SK-MEL-5 (cell line): ENCODE results near the gene IVD. TPM values are rescaled to one million over a fixed set of nuclear protein-coding genes. Genes with fewer than 3 reads are reported as not detected.

Experiments
- DNase-seq: peaks from one replicate; pipeline ENCODE4 v3.0.0-alpha.2; 2016; ENCODE audit warnings: low read depth, low spot score
- in situ Hi-C: cut with HindIII; loops from 2 replicates; pipeline ENCODE4 v1.10.0; 2016; ENCODE audit warnings: low sequenced_read_pairs, high pct_unique_total_duplicates, low pct_unique_long_range_greater_than_20kb
- total RNA-seq: library from RNA; depleted of rRNA; stranded (reverse); fragments of >200 nt; shearing (Covaris generic); gene quantifications from 2 replicates; pipeline ENCODE4 v1.2.3, GENCODE V29; 2014

Gene IVD
- total RNA-seq, 1 experiment from 2014 or later = 23.3 TPM

DNA sequence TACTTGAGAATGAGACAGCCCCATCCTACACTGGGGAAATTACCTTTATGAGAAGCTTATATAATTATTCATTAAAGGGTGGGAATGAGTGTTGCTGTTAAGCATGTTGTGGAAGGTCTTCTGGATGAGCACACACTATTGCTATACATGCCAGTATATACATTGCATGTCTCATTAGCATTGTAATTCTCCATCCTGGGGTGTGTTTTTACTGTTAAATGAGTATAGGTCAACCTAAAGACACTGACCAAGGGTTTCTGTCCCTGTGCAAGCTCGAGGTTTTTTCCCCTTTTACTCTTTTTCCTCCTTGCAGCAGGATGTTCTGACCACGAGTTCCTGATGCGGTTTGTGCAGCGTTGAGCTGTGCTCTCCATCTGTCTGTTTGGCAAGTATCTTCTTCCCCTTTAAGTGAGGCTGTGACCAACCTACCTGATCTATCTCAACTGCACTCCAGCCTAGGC is 7.2 kb upstream of the IVD start:
- in situ Hi-C loops = no loop called here
- no peak for DNase-seq

DNA sequence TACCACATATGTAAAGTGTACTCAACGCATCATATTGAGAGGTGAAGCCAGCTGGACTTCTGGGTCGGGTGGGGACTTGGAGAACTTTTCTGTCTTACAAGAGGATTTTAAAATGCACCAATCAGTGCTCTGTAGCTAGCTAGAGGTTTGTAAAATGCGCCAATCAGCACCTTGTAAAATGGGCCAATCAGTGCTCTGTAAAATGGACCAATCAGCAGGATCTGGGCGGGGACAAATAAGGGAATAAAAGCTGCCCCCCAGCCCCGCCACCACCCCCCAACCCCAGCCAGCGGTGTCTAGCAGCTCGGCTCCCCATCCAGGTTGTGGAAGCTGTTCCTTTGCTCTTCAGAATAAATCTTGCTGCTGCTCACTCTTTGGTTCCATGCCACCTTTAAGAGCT is 6.2 kb upstream of the IVD start:
- in situ Hi-C loops = no loop called here
- no peak for DNase-seq

DNA sequence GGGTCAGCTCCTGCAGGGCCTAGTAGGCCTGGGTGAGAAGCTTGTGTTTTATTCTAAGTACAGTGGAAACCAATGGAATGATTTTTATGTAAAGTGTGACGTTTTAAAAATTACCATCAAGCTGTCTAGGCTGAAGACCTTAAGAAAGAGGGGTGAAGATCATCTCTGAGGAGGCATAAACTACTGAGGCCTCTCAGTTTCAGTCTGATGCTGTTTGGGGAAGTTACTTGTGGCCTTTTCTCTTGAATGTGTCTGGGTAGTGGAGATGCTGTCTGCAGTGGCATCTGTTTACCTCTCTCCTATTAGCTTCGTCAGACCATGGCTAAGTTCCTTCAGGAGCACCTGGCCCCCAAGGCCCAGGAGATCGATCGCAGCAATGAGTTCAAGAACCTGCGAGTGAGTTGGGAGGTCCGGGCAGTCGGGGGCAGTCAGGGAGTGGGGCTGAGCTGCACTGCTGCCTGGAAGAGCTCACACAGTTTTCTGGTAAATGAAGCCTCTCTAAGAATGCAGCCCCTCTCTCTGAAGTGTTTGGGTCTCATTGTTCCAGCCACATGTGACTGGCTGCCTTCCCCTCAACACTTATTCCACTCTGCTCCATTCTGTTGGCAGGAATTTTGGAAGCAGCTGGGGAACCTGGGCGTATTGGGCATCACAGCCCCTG is 1.9 kb downstream of the IVD start:
- in situ Hi-C loops = no loop called here
- DNase-seq = no peak

DNA sequence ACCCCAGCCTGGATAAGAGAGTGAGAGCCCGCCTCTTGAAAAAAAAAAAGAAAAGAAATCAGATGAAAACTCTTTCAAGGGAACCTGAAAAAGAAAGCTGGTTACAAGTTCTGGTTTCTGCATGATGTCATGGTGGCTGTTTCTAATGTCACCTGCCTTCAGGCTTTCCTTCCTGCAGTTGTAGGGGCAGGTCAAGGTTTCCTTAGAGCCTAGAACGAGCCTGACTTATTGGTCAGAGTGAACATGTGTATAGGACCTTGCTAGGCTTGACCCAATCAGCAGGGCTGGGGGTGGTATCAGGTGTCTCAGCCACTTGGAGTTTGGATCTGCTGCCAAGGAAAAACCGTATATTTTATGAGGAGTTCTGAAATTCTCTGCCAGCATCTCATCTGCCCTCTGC is 3.8 kb downstream of the IVD start:
- in situ Hi-C loops = no loop called here
- no peak for DNase-seq

DNA sequence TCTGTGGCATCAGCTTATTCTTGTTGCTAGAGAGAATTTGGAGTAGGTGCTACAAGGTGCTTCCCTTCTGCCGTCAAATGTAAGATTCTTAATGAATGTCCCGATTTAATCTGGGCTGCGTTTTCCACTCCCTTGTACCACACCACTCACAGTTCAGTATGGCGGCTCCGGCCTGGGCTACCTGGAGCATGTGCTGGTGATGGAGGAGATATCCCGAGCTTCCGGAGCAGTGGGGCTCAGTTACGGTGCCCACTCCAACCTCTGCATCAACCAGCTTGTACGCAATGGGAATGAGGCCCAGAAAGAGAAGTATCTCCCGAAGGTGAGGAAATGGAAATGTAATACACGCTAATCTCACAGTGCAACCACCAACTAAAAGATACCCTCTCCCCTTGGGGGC is 4.9 kb downstream of the IVD start:
- DNase-seq = no peak
- in situ Hi-C loops = no loop called here

DNA sequence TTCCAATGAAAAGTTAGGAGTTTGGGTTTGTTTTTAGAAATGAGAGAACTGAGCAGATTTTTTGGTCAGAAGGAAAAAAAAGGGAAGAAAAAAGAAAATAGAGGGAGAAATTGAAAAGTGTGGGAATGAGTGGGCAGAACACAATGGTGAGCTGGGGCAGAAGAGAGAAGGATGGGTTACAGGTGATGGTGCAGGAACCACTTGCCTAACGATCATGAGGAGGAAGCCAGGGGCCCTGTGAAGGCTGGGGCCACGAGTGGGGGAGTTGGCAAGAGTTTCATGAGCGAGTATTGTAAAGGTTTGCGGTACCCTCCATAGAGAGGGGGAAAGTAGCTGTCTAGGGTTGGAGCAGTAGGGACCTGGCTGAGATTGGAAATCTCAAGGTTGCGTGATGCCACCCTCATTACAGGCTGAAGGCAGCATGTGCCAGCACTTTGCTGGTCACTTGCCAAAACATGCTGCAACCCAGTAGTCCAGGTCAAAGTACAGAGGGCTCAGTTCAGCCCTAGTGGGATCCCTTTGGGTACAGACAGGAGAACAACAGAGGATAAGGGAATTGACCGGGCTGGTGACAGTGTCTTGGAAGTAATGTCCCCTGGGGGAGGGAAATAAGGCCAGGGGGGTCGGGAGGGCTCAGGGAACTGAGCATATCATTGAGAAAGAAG is 6.6 kb downstream of the IVD start:
- in situ Hi-C loops = no loop called here

DNA sequence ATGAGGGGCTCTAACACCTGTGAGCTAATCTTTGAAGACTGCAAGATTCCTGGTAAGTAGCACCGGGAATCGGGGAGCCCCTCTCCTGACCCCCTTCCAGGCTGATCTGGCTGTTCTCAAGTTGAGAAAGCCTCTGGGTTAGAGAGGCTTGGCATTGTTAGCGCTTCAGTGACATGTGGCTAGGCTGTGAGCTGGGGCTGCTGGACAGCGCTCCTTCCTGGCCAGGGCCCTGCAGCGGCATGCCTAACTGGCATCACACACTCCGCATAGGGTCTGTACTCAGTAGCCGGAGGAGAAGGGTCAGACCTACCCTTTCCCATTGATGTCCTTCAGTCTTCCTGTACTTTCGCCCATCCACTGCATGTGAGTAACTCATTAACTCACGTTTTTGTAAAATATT is 7.4 kb downstream of the IVD start:
- no peak for DNase-seq
- in situ Hi-C loops = no loop called here

More for the DNA sequence above, 6.6 kb downstream of the IVD start:
- no peak for DNase-seq

DNA sequence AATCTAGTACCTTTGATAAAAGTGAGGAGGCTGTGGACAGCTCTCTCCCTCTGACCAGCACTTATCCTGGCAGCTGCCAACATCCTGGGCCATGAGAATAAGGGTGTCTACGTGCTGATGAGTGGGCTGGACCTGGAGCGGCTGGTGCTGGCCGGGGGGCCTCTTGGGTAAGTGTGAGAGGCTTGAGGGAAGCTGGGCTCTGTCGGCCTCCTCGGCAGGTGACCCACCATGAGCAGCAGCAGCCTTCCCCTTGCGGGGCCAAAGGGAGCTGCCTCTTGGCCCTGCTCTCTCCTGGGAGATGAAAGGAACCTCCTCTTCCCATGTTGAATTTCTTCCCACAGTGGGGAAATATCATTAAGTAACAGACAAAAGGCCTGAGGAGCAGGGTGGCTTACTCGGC is 9.2 kb downstream of the IVD start:
- in situ Hi-C loops = no loop called here
- DNase-seq = no peak

DNA sequence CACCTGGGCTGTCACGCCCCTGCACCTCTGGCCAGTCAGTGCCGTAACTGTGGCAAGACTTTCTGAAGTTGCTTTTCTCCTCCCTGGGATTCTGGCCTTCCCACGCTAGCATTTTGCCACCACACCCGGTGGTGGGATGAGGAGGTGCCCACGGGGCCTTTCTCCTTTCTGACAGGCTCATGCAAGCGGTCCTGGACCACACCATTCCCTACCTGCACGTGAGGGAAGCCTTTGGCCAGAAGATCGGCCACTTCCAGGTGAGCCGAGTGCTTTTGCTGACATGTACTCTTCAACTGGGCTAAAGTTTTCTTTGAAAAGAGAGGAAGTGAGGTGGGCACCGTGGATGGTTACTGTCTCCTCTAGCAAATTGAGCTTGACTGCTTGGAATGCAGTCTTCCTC is 9.6 kb downstream of the IVD start:
- in situ Hi-C loops = no loop called here
- no peak for DNase-seq

DNA sequence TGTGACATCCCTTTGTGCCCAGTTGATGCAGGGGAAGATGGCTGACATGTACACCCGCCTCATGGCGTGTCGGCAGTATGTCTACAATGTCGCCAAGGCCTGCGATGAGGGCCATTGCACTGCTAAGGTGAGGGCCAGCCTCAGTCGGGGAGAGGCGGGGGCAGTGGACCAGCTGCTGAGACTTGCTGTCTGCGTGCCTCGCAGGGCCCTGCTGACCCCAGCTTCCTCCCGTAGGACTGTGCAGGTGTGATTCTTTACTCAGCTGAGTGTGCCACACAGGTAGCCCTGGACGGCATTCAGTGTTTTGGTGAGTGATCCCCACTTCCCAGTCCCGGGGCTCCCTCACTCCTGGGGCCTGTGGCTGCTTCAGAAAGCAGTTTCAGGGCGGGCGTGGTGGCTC is 10.5 kb downstream of the IVD start:
- DNase-seq = no peak
- in situ Hi-C loops = no loop called here

DNA sequence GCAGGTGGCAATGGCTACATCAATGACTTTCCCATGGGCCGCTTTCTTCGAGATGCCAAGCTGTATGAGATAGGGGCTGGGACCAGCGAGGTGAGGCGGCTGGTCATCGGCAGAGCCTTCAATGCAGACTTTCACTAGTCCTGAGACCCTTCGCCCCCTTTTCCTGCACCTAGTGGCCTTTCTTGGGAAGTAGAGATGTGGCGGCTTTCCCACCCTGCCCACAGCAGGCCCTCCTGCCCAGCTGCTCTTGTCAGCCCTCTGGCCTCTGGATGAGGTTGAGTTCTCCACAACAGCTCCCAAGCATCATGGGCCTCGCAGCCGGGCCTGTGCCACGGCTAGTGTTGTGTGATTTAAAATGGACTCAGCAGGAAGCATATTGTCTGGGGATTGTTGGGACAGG is 12.5 kb downstream of the IVD start:
- no peak for DNase-seq

DNA sequence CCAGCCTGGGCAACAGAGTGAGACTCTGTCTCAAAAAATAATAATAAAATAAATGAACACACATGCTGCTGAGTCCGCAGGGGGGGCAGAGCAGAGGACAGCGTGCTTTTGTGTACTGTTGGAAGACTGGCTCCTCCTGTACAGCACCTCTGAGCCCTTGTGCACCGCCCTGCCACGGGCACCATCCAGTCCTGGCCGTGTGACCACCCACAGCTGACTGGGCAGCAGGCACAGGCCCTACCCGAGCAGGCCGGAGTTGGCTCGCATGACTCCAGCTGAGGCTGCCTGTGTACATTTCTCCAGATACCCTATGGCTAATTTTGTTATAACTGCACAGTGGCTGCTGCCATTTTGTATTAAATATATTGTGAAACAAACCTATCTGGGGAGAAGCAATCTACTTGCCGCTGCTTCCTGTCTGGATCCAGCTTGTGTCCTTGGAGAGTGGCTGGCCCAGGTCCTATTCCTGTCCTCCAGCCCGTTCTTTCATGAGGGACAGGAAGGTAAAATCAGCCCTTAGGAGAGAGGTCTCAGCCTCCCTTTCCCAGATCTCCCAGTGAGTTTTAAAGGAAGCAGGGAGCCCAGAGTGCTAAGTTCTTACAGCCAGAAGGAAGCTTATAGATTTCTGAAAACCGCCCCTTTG is 14.6 kb downstream of the IVD start:
- in situ Hi-C loops = no loop called here

More for the DNA sequence above, 12.5 kb downstream of the IVD start:
- in situ Hi-C loops = no loop called here

DNA sequence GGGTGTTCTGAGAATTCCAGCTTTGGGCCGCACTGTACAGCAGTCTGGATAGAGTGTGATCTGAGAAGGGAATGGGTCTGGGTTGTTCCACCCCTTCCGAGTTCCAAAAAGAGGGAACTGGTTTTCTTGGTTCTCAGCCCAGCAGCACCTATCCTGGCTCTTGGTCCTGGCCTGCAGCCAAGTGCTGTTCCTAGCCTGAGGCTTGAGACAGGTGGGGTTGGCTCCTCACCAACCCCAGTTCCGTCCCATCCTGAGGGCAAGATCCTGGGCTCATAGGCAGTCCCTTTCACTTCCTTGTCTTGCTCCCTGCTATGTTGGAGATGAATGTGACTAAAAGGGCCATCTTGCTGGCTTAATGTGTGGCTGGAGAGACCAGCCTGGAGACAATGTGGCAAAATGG is 15.2 kb downstream of the IVD start:
- no peak for DNase-seq
- in situ Hi-C loops = no loop called here

More for the DNA sequence above, 14.6 kb downstream of the IVD start:
- no peak for DNase-seq

DNA sequence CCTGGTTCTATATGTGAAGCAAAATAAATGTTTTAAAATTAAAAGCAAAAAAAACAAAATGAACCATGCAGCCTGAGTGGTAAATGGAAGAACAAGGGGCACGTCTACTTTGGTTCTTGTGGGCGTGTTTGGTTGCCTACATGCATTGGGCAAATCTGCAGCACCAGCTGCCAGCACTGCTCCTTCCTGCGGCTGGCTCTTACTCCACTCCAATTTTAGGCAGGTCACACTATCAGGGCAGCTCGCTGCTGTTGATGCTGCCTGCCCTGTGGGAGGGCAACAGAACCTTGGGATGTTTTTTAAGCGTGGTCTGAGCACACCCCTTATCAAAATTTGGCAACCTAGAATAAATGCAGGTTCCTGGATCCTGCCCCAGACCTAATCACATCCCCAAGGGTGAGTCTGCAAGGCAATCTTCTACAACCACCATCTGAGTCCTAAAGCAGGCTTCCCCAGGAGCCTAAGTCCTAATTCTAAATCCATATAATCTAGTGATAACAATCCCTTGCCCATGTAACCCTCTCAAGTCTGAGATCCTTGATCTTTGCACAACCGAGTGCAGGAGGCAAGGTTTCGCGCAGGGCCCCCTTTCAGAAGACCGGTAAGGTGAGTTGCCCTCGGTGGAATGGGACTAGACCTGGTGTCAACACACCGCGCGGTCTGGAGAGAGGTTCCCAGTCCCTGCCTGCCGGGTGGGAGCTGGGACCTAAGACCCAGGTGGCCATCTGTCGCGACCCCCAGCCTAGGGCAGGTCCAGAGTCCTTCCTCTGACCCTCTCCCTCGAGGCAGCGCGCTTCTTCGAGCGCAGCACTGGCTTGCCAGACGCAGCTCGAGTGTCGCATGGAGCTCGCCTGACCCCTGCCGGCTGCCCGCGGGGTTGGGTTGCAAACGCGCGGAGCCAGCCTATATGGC is 15.9 kb downstream of the IVD start:
- peak; percentile 68 for DNase-seq
- in situ Hi-C loops = no loop called here

DNA sequence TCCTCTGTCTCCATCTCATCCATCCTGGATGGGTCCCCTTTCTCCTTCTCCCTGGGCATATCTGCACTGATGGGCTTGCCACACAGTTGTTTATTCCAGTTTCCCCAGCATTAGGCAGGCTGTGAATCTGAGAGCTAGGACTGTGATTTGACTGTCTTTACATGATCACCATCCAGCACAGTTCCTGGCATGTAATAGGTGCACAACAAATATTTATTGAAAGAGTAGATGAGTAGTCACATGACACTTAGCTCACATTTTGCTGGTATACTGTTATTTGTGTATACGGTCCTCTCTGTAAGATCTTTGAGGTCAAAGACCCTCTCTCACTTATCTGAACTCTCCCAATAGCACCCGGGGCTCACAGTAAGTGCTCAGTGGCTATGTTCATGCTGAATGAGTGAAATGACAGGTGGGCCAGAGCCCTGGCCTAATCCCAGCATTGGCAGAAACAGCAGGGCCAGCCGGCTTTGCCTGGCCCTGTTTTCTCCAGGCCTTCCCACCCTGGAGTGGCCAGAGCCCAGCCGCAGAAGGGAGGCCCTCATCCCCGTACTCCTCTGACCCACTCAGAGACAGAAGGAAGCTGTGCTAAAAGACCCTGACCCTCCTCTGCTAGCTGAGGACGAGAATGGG is 19.0 kb downstream of the IVD start:
- in situ Hi-C loops = no loop called here
- no peak for DNase-seq

DNA sequence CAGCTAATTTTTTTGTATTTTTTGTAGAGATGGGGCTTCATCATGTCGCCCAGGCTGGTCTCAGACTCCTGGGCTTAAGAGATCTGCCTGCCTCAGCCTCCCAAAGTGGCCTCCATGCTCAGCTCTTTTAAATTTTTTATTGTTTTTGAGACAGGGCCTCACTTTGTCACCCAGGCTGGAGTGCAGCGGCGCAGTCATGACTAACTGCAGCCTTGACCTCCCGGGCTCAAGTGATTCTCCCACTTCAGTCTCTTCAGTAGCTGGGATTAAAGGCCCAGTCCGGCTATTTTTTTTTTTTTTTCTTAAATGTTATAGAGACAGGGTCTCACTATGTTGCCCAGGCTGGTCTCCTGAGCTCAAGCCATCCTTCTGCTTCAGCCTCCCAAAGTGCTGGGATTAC is 20.1 kb downstream of the IVD start:
- in situ Hi-C loops = no loop called here
- no peak for DNase-seq

DNA sequence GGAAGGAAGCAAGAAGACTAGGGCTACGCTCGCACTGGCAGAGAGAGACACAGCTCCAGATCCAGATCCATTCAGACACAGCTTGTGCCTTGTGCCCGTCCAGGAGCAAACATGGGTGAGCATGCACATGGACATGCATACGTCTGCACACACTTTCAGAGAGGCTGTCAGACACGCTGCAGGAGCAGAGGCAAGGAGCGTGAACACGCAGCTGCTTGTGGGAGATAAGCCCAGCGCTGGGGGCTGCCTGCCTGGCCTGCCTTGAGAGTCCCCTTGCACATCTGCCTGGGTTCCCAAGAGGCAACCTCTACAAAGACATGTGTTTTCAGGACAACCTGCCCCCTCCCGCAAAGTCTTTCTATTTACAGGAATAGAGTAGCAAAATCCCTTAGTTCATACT is 21.6 kb downstream of the IVD start:
- in situ Hi-C loops = no loop called here

DNA sequence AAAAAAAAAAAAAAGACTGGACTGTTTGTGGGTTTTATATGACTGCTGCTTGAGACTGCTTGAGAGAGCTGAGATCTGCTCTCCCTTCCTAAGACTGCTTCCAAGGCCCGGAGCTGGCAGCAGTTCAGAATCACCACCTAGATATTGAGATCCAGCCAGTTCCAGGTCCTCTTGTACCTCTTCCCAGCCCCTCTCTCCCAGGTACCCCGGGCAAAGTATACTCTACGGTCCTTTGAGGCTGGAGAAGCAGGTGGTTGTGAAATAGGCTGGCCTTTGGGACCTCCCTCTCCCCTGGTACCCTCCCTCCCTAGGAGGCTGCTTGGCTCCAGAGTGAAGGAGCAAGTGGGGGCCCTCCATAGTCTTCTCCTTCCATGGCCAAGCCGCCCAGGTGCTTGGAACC is 22.6 kb downstream of the IVD start:
- no peak for DNase-seq
- in situ Hi-C loops = no loop called here

More for the DNA sequence above, 21.6 kb downstream of the IVD start:
- DNase-seq = no peak
